ENCODE results near the gene HIP1R. TPM values are rescaled to one million over a fixed set of nuclear protein-coding genes. Genes with fewer than 3 reads are reported as not detected.

The HIP1R gene
- total RNA-seq, 2 experiments from 2014 or later, result 31.9 to 34.7 TPM

DNA sequence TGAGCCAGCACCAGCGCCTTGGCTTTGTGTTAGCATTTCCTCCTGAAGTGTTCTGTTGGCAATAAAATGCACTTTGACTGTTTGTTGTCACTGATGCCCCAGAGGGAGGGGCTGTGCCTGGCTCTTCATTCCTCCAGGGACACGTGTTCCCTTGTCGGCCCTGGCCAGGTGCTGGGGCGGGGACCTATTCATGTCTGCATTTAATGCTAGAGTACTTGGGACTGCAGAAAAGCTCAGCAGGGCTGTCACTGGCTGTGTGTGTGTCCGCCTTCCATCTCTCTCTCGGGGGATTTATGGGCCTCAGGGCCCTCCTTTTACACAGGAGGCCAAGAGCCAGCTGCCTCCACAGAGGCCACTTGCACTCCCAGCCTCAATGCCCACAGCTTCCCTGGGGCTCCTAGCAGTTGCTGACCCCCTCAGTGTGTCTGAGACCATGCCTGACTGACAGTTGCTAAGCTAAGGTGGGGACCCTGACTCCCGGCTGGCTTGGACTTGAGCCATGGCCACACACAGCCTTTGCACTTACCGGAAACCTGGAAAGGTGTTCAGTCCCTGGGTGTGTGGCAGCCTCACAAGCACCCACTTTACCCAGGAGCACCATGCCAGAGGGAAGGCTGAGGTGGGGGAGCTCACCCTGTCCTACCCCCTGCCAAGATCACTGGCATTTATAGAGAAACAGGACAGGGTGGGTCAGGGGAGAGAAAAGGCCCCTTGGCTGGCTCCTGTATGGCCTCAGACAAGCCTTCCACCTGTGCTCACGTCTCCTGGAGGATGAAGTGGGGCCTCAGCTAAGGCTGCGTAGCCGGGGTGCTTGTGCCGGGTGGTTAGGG lies 27.8 kb downstream of the HIP1R start:
- H3K4me3 Mint-ChIP-seq, result no peak overlapping the region
- H3K27me3 Mint-ChIP-seq, result no peaks in the 10 kb centered on the region
- ATAC-seq (no peak), DNase-seq (no peak)
- H3K9me3 Mint-ChIP-seq (ENCODE audit: low read depth), result no peaks in the 10 kb centered on the region
- H3K27ac Mint-ChIP-seq, result no peak overlapping the region
- H3K36me3 Mint-ChIP-seq, result peaks cover 6% of the 10 kb centered on the region
- H3K4me1 Mint-ChIP-seq, result no peaks in the 10 kb centered on the region
- CTCF ChIA-PET, result interaction anchor here (1.0 to 8.2 kb wide), 3 partner anchors 25 to 92 kb away, joined by 3 to 111 read pairs (median 58); no protein-coding TSS in a partner anchor

DNA sequence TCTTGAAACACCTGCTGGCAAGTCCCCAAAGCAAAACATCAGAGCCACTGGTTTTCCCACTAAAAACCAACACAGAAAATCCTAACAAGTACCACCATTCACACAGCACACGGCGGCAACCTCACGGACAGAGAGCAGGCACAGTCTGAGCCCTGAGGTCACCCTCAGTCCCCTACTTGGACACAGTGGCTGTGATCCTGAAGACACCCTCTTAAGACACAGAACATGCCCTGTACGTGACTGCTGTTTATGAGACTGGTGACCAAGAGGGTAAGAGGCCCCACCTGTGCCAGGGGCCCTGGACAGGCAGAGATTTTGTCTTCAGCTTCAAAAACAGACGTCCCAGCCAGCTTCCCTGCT lies 29.6 kb downstream of the HIP1R start:
- CTCF ChIA-PET, result interaction anchor here (0.9 to 6.7 kb wide), 4 partner anchors 38 to 88 kb away, joined by 4 to 58 read pairs (median 6); no protein-coding TSS in a partner anchor
- Mint-ChIP-seq H3K4me3 (no peak overlapping the region), H3K27ac (peak overlapping the region; percentile 13), H3K4me1 (no peaks in the 10 kb centered on the region), H3K9me3 (ENCODE audit: low read depth) (no peaks in the 10 kb centered on the region), H3K27me3 (no peaks in the 10 kb centered on the region), H3K36me3 (peaks cover 19% of the 10 kb centered on the region)
- no peak for ATAC-seq
- DNase-seq, result no peak

DNA sequence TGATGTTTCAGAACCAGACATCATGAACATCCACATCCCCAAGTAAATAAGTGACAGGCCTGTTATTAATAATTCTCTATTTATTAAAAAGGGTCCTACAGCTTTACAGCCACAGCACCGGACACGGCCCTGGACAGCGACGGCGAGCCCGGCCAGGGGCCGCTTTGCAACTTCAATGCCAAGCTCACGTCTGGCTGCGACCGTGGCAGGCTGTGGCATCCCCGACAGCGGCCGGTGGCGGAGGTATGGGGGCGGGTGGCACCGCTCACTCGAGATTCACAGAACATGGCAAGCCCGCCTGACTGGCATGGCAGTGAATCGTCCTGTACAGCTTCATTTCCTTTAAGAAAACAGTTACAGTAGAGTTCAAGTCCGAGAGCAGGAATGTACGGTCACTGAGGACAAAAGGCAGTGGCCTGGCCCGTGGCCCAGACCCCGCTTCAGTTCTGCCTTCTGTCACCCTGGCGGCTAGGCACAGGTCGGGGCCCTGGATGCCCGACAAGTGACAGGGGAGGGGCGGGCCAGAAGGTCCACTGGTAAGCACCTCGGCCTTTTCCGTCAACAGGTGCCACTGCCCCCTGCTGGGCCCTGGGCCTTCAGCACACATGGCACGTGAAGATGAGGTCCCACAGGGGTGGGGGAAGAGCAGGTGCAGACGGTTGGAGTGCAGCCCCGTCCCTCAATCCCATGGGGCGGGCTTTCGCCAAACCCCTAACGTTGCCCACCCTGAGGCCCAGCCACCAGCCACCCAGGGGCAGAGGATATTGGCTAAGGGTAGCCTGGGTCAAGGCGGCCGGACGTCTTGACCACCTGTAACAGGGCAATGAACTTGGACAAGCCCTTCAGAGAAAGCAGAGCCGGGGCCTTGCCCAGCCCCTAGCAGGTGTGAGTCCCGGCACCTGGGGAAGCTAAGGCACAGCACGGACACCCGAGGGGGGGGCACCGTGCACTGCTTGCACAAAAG lies 30.3 kb downstream of the HIP1R start:
- DNase-seq, result no peak
- peak overlapping the region; percentile 13 for H3K27ac Mint-ChIP-seq

DNA sequence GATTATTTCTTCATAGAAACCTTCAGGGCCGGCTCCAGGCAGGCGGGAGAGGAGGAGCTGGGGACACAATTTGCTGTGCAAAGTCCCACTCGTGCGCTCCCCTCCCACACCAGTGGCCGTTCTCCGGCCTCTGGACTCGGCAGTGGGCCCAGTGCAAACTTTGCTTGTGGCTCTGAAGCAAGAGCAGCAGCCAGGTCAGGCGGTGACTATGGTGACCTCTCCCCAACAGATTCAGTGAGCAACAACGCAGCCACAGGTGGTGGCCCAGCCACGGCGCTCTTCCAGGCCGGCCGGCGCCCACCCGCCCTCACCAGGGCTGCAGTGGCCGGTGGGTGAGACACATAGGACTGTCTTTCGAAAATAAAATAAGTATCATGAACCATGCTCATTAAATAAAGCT lies 31.1 kb downstream of the HIP1R start:
- peaks cover 8% of the 10 kb centered on the region for H3K4me1 Mint-ChIP-seq
- ATAC-seq, result no peak
- H3K27ac Mint-ChIP-seq, result no peak overlapping the region
- no peaks in the 10 kb centered on the region for H3K27me3 Mint-ChIP-seq
- DNase-seq, result no peak
- peaks cover 29% of the 10 kb centered on the region for H3K36me3 Mint-ChIP-seq
- no peaks in the 10 kb centered on the region for H3K9me3 Mint-ChIP-seq (ENCODE audit: low read depth)
- CTCF ChIA-PET, result interaction anchor here (1.0 to 1.3 kb wide), 2 partner anchors 83 to 87 kb away, joined by 3 read pairs; no protein-coding TSS in a partner anchor
- H3K4me3 Mint-ChIP-seq, result no peak overlapping the region

More for the DNA sequence above, 30.3 kb downstream of the HIP1R start:
- Mint-ChIP-seq H3K27me3 (no peaks in the 10 kb centered on the region), H3K9me3 (ENCODE audit: low read depth) (no peaks in the 10 kb centered on the region), H3K4me1 (no peaks in the 10 kb centered on the region), H3K4me3 (no peak overlapping the region), H3K36me3 (peaks cover 26% of the 10 kb centered on the region)
- no peak for ATAC-seq
- CTCF ChIA-PET, result interaction anchor here (0.9 to 2.0 kb wide), 5 partner anchors 37 to 88 kb away, joined by 3 to 7 read pairs (median 4); no protein-coding TSS in a partner anchor

DNA sequence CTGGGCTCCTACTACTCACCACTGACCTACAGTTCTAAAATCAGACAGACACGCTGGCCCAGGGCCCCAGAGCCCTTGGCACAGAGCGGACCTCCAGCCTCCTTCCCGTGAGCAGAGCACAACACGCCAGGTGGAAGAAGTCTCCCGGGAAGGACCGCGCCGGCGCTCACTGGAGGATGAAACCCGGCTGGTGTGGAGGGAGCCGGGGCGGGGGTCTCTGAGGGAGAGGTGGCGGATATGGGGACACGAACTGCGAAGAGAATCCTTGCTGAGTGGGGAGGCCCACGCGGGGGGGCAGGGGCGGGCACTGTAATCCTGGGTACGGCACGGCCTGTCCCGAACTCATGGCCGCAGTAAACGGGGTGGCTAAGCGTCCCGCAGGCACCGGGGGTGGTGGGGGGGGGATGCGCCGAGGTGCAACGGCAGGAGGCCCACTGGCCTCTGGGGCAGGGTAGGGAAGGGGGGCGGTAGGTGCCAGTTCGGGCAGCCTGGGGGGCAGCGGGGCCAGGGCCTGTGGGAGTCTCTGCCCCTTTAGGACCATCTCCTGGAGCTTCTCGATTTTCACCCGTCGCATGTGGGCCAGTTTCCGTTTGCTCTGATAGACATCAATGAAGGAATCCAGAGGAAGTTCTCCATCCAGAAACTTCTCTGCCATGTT lies 31.8 kb downstream of the HIP1R start:
- Mint-ChIP-seq H3K4me3 (no peak overlapping the region), H3K27ac (no peak overlapping the region), H3K36me3 (peaks cover 31% of the 10 kb centered on the region), H3K9me3 (ENCODE audit: low read depth) (no peaks in the 10 kb centered on the region), H3K4me1 (peaks cover 15% of the 10 kb centered on the region), H3K27me3 (no peaks in the 10 kb centered on the region)
- CTCF ChIA-PET, result interaction anchor here (0.8 to 1.5 kb wide), 3 partner anchors 13 to 85 kb away, joined by 3 read pairs; no protein-coding TSS in a partner anchor
- ATAC-seq, result no peak
- DNase-seq, result no peak

DNA sequence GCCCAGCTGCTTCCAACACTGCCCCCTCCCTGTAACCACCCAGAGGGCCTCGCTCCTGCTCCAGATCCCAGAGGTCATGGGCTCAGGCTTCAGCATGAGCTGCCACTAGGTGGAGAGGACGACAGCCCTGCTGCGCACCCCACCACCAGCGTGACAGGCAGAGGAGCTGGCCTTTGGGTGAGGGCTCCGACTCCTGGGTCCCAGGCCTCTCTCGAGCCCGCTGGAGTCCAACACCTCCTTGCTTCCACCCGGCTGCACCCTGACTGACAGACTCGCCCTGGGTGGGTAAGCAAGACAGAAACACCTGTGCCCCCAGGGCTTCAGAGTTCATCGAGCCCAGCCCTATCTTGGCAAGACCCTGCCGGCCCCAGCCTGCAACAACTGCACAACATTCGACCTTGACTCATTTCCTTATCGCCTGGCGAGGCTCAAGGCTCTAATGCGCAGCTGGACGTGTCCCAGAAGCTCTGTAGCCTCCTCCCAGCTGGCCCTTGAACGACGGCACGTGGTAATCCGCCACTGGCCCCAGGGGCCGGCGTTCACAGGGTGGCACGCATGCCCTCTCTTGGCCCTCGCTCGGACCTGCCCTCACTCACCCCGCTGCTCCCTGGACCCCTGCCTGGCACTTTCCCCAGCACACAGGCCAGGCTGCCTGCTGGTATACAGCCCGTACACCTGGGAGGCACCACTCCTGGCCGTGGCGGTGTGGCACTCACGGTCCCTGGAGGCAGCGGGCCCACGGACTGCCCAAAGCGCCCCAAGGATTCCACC lies 32.6 kb downstream of the HIP1R start:
- peaks cover 23% of the 10 kb centered on the region for H3K4me1 Mint-ChIP-seq
- no peak overlapping the region for H3K27ac Mint-ChIP-seq
- no peak overlapping the region for H3K4me3 Mint-ChIP-seq
- DNase-seq, result no peak
- H3K27me3 Mint-ChIP-seq, result no peaks in the 10 kb centered on the region
- CTCF ChIA-PET, result interaction anchor here (0.8 to 1.5 kb wide), 3 partner anchors 12 to 84 kb away, joined by 3 read pairs; no protein-coding TSS in a partner anchor
- peaks cover 33% of the 10 kb centered on the region for H3K36me3 Mint-ChIP-seq
- ATAC-seq, result no peak
- H3K9me3 Mint-ChIP-seq (ENCODE audit: low read depth), result no peaks in the 10 kb centered on the region

DNA sequence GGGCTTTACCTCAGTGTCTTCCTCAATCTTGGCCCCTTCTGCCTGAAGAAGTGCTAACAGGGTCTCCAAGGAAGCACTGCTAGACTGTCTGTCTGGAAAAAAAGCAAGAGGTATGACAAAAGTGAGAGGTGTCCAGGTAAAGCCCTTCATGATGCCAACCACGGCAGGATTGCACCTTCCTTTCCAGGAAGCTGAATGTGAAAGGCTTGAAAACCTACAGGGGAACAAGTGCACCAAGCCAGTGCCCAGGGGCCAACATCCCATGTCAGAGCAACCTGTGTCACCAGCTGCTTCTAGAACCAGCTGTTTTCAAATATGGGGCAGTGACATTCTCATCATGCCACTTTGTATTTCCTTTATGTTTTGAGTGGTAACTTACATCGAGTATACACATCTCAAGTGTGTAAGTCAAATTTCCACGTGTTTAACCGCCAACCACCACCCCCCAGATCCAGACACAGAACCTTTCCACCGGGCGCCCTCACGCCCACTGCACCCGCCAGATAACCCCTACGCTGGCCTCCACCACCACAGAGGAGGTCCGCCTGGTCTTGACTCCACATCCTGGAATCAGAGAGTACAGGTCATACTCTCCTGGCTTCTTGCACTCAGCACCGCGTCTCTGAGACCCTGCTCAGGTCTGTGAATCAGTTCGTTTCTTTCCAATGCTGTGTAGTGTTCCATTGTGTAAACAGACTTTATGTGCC lies 33.4 kb downstream of the HIP1R start:
- H3K27ac Mint-ChIP-seq, result no peak overlapping the region
- H3K4me1 Mint-ChIP-seq, result peaks cover 30% of the 10 kb centered on the region
- no peak for ATAC-seq
- peaks cover 33% of the 10 kb centered on the region for H3K36me3 Mint-ChIP-seq
- DNase-seq, result no peak
- H3K9me3 Mint-ChIP-seq (ENCODE audit: low read depth), result no peaks in the 10 kb centered on the region
- H3K4me3 Mint-ChIP-seq, result no peak overlapping the region
- H3K27me3 Mint-ChIP-seq, result no peaks in the 10 kb centered on the region
- CTCF ChIA-PET, result interaction anchor here (0.6 to 1.6 kb wide), 5 partner anchors 8 to 369 kb away, joined by 3 to 4 read pairs (median 3); no protein-coding TSS in a partner anchor

DNA sequence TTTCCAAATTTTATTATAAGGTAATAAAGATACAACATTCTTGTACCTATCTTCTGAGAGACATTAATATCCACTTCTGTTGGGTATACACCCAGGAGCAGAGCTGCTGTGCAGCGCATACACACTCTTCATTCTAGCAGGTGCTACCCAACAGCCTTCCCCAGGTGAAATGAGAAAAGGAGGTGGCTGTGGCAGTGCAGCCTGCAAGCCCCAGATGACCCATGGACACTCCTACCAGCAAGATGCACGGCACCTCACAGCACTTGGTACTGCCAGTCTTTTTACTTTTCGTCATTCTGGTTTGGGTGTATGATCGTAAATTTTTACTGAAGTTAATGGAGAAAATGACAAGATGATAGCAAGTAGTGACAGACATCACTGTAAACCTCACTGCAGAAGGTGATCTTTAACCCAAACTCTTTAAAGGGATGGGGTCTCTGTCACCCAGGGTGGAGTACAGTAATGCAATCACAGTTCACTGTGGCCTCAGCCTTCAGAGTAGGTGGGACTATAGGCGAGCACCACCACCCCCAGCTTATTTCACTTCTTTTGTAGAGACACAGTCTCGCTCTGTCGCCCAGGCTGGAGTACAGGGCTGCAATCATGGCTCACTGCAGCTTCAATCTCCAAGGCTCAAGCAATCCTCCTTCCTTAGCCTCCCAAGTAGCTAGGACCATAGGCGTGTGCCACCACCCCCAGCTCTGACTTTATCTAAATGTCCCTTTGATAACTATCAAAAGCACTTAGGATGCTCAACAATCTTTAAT lies 34.1 kb downstream of the HIP1R start:
- H3K27ac Mint-ChIP-seq, result no peak overlapping the region
- ATAC-seq (no peak), DNase-seq (no peak)
- peaks cover 35% of the 10 kb centered on the region for H3K36me3 Mint-ChIP-seq
- H3K9me3 Mint-ChIP-seq (ENCODE audit: low read depth), result no peaks in the 10 kb centered on the region
- H3K4me3 Mint-ChIP-seq, result no peak overlapping the region
- CTCF ChIA-PET, result interaction anchor here (0.6 to 3.6 kb wide), 8 partner anchors 9 to 368 kb away, joined by 3 to 15 read pairs (median 3); no protein-coding TSS in a partner anchor
- H3K4me1 Mint-ChIP-seq, result peaks cover 37% of the 10 kb centered on the region
- H3K27me3 Mint-ChIP-seq, result no peaks in the 10 kb centered on the region

DNA sequence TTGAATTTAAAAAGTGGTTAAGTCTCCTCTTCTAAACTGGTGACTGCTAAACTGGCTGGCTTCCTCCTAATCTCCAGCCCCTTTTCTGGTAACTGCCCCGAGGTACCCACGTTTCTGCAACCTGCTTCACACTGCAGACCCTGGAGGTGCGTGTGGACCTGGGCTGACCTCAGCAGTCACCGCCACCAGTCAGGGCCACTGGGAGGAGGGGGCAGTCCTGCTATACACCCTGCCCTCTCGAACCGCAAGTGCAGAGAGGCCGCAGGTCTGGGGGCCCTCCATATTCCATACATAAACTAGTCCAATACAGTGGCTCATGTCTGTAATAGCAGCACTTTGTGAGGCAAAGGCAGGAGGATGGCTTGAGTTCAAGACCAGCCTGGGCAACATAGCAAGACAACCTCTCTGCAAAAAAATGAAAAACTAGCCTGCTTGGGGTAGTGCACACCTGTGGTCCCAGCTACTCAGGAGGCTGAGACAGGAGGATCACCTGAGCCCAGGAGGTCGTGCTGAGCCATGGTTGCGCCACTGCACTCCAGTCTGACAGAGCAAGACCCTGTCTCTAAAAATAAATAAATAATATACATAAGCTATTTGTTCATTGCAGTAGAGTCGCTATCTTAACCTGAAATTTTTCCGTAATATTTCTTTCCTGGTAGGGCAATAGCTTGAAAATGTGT lies 35.0 kb downstream of the HIP1R start:
- Mint-ChIP-seq H3K27ac (no peak overlapping the region), H3K27me3 (no peaks in the 10 kb centered on the region), H3K36me3 (peaks cover 32% of the 10 kb centered on the region), H3K9me3 (ENCODE audit: low read depth) (no peaks in the 10 kb centered on the region), H3K4me1 (peaks cover 40% of the 10 kb centered on the region), H3K4me3 (no peak overlapping the region)
- CTCF ChIA-PET, result interaction anchor here (0.8 to 3.6 kb wide), 8 partner anchors 10 to 368 kb away, joined by 3 to 15 read pairs (median 4); no protein-coding TSS in a partner anchor
- DNase-seq (no peak), ATAC-seq (no peak)

DNA sequence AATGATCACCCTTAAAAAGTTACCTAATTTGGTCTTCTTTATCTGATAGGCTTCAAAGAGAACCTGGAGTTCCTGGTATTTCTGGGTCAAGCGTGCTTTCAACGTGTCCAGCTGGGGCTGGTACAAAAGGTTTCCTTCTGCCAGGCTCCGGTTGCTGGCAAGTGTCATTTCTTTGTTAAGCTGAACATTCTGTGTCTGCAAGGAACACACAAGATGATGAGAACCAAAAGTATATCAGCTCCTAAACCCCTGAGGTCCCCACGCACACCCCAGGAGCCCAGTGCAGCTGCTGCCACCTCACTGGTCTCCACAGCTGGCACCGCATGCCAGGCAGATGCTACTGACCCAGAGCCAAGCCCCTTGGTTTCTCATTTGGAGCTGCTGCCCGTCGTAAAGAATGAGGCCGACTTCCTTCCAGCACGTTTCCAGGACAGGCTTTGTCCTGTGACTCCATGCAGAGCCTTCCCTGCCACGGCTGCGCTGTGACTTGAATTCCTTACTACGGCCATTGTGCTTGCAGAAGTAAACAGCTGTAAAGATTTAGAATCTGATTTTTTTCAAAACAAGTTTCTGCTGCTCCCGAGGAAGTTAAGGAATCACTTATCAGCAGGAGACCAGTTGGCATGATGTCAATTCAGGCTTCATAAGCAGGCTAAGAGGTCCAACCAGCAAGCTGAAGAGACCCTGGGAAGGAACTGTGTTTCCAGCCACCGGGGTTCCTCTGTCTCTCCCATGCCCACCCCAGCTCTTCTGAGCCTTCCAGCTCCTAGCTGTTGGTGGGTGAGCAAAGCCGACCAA lies 35.8 kb downstream of the HIP1R start:
- Mint-ChIP-seq H3K27me3 (no peaks in the 10 kb centered on the region), H3K4me3 (peak overlapping the region; percentile 60), H3K4me1 (peaks cover 48% of the 10 kb centered on the region), H3K27ac (peak overlapping the region; percentile 76), H3K36me3 (peaks cover 32% of the 10 kb centered on the region), H3K9me3 (ENCODE audit: low read depth) (no peaks in the 10 kb centered on the region)
- ATAC-seq (no peak), DNase-seq (no peak)
- CTCF ChIA-PET, result interaction anchor here (0.7 to 3.6 kb wide), 18 partner anchors 9 to 367 kb away, joined by 3 to 18 read pairs (median 4); no protein-coding TSS in a partner anchor

All from activated CD8-positive, alpha-beta memory T cell treated with anti-CD3 and anti-CD28 coated beads, Interleukin-2, amount 10 ng/mL, durations not matched to agents 7 days and 5 days (primary cell).